Stimulated activated CD4-positive, alpha-beta T cell treated with anti-CD3 and anti-CD28 coated beads, Interleukin-2, amount 100 ng/mL, for 4 hours (primary cell): ENCODE measurements around the gene GPX7.
"Not testable (repeated sequence)": the region's sequence is repeated elsewhere in the genome, so short reads cannot be mapped to it uniquely, and the experiment has no call there.

Source experiments
- DNase-seq: peaks from one replicate; pipeline ENCODE4 v3.0.0-alpha.2; 2020; ENCODE audit warnings: low read depth

Gene GPX7

DNA sequence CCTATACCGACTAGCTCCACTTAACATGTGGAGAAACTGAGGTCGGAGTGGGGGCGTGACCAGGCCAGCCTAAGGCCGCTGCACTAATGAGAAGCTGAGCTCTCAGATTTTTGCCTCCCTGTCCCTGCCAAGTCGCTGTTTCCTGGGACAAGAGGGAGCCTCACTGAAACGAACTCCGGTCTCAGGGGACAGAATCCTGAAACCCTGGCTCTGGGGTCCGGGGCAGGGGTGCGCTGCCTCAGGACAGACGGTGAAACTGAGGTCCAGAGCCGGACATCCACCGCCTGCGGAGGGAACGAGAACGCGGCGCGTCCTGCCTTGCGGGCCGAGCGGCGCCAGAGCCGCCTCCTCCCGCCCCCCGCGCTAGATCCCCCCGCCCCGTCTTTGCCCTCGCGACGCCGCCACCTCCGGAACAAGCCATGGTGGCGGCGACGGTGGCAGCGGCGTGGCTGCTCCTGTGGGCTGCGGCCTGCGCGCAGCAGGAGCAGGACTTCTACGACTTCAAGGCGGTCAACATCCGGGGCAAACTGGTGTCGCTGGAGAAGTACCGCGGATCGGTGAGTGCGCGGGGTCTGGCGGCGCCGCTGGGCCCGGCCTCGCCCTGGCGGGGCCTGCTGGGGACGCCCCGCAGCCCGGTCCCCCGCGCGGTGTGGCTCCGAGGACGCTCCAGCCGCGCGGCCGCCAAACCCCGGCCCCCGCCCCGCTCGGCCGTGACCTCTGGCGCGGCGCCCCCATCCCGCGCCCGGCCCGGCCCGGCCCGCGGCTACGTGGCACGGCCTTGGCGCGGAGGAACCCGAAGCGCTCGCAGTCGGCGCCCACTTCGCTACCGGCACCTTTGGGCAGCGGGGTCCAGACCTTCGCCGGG is at the start of gene GPX7:
Gene GPX7, plus strand, starts transcription at position 381 of the 865 bp plus-strand sequence. Its CDS starts 39 bp downstream, at position 420.
- DNase-seq, result peak; percentile 30

DNA sequence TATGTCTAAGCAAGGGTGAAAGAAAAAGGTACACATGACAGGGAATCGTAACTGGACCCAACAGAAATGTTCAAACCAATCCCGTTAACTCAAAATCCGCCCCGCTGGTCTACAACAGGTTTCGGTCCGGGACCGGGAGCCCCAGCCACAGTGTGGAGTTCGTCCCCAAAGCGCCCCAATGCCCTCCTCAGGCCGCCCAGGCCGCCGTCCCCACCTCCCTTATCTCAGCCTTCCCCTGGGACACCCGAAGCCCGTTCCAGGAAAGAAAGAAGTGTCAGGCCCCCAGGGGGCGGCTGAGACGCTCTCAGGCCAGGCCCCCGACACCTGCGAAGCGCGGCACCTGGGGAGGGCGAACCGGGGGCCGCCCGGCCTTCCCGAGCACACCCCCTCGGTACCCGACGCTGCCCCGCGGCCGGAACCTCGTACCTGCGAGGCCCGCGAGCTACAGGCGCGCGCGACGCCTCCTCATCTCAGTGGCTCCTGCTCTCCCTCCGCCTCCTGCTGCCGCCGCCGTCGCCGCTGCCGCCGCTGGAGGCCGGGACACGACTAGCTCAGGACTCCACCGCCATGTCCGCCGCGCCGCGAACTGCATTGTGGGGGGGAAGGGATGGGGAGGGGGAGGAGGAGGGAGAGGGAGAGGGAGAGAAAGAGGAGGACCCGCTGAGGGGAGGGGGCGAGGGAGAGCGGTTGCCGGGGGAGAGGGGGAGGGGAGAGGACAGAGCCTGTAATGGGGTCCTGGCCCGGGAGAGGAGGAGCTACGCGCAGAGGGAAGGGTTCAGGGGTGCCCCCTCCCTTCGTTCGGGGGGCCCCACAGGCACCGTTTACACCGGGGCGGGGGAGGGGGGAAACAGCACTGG is 49.4 kb upstream of the GPX7 start, which contains the start of gene TUT4:
Gene TUT4, minus strand, starts transcription at position 588 of the 857 bp plus-strand sequence. CDS start 26,812 bp downstream, outside the sequence.
- peak; percentile 56 for DNase-seq

DNA sequence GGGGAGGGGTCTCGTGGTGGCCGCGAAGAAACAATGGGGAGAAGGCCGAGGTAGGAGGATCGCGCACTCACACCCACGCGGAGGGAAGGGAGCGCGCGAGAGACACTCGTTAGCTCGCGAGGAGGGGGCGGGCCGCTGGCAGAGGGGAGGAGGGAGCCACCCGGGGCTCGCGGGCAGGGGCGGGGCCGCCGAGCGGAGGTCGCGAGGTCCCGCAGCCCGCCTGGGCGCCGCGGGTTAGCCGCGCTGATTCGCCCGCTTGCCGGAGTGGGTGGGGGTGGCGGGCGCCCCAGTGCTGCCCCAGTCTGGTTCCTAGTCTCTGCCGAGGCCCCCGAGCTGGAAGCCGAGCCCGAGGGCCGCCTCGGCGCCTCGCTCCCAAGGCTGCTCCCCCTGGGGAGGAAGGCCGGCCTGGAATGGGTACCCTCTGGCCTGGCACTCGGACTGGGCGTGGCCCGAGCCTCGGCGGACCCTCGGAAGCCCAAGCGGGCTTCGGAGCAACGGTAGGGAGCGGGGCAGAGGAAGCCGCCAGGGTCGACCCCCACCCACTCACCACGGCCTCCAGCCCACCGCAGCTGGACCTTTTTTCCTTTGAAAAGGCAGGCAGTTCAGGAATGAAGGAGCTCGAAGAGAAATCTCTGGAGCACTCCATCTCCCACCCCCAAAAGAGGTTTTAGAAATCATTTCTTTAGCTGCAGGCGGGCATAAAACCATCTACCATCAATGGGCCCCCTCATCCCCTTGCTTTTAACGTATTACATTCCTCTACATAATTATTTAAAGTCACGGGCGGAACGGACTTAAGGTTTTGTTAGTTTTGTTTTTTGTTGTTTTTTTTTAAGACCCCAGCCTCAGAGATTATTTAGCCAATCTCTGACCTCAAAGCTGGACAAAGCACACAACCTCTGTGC is 48.6 kb upstream of the GPX7 start:
- DNase-seq, result peak; percentile 90

DNA sequence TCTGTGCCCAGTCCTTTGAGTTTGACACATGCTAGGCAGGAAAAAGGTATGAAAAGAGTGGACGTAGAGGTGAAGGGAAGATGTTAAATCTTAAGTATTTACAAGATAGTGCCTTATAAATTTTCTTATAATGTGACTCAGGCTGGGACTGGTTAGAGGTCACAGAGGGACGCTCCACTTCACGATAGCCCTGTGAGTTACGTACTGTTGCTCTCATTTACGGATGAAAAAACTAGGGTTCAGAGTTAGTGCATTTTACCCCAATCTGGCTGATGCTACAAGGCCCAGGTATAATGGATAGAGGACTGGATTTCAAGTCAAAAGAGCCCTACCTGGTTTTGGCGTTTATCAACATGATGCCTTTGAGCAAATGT is 47.9 kb upstream of the GPX7 start:
- no peak for DNase-seq

DNA sequence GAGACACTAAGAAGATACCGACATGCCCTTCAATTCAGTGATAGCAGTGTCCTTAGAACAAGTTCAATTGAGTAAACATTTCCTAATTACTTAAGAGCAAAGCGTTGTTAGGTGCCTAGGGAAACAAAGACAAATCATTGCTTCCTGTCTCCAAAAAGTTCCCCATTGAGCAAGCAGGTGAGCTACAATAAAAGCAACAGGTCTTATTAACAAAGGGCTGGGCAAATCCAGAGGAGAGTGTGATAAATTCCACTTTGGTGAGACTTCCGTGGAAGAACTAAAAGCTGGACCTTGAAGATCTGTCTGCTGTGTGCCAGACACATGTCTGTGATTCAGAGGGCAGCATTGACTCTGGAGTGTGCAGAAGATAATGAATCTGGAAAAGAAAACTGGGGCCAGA is 47.4 kb upstream of the GPX7 start:
- no peak for DNase-seq

DNA sequence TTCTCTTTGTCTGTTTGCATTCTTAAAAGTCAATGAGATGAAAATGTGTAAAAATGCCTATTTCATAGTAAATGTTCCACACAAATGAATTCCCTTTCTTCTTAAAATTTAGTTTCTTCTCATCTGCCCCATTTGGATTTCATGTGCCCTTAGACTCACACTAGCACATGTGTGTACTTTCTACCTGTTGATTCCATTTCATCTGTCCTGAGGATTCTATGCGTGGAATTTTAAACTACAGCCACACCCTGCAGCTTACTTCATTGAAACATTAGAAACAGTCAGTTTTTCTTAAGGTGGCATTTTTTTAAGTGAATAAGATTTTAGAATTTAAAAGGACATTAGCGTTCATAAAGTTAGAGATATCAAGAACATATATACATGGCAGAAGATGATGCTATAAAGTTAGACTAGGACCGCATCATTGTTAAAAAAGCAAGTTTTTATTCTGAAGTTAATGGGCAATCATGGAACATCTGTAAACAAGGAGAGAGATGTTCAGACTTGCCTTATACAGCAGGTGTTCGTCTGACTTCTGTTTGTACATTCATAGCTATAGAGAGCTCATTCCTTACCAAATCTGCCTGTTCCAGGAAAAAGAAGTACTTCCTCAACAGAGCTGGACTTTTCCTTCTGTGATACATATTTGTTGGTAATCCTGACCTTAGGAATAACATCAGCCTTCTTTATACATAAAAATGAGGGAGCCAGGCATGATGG is 45.4 kb upstream of the GPX7 start:
- no peak for DNase-seq

DNA sequence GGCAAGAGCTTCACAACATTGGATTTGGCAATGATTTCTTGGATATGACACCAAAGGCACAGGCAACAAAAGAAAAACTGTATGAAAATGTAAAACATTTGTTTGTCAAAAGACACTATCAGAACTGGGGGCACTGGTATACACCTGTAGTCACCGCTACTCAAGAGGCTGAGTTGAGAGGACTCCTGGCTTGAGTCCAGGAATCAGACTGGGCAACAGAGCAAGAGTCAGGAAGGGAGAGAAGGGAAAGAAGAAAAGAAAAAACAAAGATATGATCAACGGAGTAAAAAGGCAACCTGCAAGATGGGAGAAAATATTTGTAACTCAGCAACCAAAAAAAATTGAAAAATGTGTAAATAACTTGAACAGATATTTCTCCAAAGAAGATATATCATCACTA is 43.2 kb upstream of the GPX7 start:
- no peak for DNase-seq

DNA sequence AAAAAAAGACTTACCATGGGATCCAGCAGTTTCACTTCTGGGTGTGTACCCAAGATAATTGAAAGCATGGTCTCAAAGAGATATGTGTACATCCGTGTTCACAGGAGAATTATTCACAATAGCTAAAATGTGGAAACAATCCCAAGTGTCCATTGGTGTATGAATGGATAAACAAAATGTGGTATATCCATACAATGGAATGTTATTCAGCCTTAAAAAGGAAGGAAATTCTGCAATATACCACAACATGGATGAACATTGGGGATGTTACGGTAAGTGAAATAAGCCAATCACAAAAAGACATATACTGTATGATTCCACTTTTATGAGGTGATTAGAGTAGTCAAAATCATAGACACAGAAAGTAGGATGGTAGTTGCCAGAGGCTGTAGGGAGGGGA is 42.3 kb upstream of the GPX7 start:
- no peak for DNase-seq

DNA sequence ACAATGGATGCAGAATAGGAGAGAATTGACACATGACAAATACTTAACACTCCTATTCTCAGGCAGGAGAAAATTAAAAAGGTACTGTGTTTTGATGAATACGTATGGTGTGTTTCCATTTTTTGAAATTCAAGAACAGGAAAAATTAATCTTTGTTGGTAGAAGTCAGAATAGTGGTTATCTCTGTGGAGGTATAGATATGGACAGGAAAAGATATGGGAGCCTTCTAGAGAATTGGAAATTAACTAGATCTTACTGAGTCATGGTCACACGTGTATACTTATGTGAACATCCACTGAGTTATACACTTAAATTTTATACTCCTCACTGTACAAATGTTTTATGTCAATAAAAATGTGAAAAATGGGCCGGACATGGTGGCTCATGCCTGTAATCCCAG is 39.4 kb upstream of the GPX7 start:
- DNase-seq, result no peak

DNA sequence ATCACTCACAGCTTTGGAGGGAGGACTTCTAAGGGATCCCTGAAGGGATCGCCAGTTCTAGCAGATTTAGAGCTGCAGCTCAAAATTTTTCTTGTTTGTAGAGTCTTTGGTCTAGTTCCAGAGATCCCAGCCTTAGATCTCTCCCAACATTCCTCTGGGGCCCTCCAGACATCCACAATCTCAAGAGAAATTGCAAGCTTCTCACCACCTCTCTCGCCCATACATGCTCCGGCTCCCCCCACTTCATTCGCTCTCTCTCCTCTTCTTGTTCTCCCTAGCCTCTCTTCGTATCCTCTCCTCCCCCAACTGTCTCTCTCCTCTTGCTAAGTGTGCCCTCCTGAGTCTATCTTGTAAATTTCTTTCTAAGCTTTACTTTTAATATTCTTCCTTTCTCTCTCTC is 34.2 kb upstream of the GPX7 start:
- DNase-seq, result no peak

DNA sequence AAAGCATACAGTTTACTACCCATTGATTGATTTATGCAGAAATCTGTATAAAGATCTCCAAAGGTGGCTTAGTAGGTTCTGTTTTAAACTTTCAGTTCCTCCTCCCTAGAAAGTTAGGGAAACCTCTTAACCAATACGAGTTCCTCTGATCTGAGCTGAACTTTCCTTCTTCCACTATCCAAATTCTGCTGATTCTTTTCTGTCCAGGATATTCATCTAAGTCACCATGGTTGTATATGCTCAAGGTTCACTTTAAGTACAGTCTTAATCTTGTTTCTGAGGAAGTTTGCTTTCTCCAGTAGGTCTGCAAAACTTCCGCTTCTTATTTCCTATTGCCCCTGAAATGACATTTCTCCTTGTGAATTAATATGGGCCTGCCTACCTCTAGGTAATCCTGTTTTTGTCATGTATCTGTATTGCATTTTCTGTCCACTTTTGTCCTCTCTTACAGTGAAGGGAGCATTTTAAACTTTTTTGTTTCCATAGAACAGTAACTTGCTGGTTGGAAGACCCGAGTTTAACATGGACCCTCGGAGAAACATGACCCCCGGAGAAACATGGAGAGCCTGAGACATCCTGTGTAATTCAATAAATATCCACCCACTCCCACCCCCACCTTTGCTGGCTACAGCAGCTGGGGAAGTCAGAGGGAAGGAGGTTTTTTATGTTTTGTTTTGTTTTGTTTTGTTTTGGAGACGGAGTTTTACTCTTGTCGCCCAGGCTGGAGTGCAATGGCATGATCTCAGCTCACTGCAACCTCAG is 32.5 kb upstream of the GPX7 start:
- DNase-seq, result no peak

DNA sequence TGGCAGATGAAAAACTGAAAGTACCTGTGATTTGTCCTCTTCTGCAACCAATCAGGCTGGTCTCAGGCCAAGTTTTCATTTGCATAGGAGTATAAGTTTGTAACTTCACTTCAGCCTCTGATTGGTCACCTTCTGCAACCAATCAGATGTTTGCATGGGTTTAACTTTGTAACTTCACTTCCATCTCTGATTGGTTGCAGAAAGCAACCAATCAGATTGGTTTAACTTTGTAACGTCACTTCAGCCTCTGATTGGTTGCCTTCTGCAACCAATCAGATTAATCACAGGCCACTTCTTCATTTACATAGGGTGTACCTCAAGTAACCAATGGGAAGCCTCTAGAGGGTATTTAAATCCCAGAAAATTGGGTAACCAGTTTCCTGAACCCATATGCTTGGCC is 30.4 kb upstream of the GPX7 start:
- DNase-seq, result no peak

DNA sequence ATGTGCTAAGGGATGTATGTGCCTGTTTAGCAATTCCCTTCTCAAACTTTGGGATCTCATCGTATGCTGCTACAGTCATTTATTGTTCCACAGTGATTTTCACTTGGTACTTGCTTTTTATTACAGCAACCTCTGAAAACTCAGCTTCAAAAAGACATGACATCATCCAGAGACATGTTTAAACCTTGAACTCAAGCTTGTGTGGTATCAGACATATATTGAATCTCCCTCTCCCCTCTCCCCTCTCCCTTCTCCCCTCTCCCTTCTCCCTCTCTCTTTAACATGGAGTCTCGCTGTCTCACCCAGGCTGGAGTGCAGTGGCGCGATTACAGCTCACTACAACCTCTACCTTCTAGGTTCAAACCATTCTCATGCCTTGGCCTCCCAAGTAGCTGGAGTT is 29.8 kb upstream of the GPX7 start:
- no peak for DNase-seq

DNA sequence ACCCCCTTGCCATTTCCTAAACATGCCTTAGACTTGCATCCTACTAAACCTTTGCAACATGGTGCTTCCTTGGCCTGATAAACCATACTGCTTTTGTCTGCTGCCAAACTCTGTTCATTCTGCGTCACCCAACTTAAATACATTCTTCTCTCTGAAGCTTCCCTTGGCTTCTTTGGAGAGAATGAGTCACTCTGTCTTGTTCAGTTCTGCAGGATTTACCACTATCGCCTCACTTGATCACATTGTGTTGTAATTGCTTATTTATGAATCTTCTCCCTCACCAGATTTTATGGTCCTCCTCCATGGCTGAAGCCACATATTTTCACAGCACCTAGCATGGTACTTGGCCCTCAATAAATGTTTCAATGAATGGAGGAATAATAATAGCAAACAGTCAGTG is 27.6 kb upstream of the GPX7 start:
- DNase-seq, result no peak

DNA sequence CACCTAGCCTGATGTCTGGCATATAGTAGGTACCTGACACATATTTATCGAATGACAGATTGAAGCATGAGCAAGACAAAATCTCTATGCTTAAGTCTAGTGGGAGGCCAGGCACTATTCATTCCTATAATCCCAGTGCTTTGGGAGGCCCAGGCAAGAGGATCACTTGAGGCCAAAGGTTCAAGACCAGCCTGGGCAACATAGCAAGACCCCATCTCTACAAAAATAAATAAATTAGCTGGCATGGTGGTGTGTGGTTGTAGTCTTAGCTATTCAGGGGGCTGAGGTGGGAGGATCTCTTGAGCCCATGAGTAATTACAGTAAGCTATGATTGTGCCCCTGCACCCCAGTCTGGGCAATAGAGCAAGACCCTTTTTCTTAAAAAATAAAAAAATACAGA is 26.1 kb upstream of the GPX7 start:
- no peak for DNase-seq

DNA sequence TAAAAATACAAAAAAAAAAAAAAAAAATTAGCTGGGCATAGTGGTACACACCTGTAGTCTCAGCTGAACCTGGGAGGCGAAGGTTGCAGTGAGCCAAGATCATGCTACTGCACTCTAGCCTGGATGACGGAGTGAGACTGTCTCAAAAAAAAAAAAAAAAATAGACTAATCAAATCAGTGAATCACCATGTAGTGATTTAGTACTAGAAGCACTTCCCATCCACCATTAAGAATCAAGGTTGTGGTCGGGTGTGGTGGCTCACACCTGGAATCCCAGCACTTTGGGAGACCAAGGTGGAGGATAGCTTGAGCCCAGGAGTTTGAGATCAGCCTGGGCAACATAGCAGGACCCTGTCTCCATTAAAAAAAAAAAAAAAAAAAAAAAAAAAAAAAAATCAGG is 24.1 kb upstream of the GPX7 start:
- DNase-seq, result not testable (repeated sequence)

DNA sequence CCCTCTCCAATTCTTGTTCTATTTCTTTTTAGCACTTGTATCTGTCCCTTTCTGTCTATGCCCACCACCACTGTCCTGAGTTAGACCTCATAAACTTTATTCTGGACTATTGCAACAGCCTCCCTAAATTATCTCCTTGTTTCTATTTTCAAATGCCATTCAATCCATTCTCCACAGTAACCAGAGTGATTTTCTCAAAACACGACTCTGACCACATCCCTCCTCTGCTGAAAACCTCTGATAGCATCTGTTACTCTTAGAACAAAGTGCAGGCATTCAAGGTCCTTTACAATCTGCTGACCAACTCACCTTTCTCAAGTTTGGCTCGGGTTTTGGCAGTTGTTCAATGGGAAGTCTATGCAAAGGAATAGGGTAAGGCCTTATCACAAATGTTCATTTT is 22.8 kb upstream of the GPX7 start:
- no peak for DNase-seq

DNA sequence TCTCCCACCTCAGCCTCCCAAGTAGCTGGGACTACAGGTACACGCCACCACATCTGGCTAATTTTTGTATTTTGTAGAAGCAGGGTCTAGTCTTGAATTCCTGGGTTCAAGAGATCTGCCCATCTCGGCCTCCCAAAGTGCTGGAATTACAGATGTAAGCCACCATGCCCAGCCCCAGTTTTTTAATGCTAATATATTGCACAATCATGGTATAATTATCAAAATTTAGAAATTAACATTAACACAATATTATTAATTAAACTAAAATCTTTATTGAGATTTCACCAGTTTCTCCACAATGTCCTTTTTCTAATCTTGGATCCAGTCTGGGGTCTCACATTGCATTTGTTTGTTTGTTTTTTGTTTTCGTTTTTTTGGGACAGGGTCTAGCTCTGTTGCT is 21.9 kb upstream of the GPX7 start:
- DNase-seq, result no peak

DNA sequence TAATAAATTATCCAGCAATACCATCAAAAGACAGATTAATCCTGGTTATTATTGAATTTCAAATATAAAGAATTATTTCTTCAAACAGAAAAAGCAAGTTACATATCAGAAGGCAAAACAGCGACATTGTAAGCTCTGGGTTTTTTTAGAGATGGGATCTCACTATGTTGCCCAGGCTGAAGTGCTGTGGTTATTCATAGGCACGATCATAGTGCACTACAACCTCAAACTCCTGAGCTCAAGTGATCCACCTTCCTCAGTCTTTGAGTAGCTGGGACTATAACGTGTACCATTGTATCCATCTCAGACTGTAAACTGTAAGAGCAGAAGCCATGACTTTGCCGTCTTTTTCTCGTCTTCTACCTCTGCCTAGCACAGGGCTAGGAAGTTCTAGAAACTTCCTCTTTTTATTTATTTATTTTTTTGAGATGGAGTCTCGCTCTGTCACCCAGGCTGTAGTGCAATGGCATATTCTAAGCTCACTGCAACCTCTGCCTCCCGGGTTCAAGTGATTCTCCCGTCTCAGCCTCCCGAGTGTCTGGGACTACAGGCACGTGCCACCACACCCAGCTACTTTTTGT is 20.0 kb upstream of the GPX7 start:
- no peak for DNase-seq

DNA sequence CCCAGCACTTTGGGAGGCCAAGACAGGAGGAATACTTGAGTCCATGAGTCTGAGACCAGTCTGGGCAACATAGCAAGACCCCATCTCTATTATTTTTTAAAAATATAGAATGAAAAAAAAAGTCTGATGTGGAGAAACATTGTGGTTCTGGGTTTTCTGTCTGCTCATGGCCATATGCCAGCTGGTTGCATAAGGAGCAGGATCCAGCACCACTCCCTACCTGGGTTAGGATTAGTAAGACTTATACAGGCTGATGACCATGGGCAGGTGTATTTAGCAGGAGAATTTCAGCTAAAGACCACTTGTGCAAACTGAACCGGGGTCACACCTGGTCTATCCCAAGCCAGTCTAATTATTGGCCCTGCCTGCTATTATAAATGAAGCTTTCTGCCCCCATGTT is 16.7 kb upstream of the GPX7 start:
- DNase-seq, result no peak
